SHP77 (cell line): ENCODE measurements around the gene ETV5.

Experiments
- DNase-seq, 2 experiments: peaks; one replicate each; lab custom pipeline; 2025; lab: John Stamatoyannopoulos, UW

ETV5 gene

DNA sequence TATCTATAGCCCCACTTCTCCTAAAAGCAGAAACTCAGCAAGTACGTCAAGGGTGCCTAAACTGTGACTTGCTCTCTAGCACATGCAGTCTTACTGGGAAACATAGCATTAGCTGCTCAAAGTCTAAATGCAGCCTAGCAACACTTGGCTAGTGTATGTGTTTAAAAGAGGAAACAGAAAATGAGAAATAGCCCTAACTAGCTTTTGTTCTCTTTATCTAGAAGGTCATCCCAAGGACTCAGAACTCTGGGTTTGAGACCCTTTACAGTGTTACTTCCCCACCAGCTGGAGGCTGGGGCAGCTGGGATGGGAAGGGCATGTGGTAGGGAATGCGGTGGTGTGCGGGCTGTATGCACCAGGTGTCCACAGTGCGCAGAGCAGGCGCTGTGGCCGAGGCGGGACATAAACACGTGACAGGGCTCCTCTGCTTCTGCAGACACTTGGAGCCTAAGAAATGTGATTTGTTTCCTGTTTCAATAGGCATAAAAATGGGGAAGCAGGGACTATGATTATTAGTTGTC lies 13.3 kb downstream of the ETV5 start:
- DNase-seq: no peak

DNA sequence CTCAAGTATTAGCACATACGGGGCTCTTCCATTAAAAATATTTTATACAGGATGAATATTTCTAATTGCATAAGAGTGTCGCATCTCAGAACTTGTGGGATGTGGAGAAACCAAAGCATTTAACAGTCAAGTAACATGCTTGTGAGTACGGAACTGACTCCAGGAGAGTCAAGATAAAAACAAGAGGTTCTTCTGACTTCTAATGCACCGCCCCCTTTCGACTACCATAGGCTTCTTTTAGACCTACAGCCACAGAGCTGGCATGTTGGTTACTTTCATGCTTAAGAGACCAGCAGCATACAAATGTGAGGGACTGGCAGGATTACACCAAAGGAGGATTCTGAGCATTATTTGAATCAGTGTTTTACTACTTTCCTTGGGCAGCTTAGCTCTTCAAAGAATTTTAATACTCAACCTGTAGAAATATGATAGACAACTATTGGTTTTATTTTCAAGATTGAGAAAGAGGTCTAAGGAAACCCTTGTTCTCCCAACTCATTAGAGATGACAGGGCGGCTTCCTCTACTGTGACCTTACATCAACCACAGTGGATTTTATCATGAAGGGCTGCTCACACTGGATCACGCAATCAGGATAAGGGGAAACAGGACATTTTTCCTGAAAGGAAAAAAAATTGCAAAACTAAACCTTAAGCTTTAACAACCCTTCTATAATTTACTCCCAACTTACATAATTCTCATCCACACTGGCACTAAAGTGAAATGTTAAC lies 14.0 kb downstream of the ETV5 start:
- no peak for DNase-seq

DNA sequence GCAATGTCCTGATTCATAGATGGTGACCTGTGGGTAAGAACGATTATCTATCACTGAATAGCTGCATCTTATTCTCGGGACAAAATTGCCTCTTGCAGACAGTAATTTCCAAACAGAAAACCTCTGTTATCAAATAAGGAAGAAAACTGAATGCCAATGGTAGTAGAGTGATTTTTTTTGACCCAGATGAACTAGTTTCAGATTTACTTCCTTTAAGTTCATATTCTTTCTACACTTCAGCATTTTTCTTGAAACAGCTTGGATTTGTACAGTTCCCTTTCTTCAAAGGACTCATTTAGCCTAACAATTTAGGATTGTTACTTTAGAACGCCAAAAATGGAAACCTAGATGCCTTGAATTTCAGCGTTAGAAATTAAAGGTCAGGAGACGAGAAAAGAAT lies 14.6 kb downstream of the ETV5 start:
- no peak for DNase-seq

DNA sequence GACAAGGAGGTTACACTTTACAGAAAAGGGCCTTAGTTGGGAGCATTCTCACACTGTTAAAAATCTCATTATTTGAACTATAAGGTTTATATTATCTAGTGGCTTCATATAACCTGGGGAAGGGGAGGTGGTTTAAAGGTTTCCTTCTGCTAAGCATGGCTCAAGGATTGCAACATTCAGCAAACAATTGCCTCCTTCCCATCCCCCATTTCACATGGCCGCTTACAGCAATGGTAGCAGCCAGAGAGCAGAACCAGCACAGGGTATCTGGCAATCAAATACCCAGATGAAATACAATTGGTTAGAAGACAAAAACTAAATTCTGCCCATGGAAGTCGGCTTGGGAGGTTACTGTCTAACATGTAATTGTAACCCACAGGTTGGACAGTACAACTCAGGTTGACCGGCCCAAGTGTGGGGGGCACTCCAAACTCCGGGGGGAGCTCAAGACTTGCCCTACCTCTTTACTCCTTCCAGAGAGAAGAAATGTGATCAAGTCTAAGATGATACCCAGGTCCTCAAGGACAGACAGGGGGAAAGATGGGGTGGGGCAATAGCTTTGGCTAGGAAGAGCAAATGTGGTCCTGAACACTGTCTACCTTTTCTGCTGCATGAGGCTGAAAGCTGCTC lies 15.5 kb downstream of the ETV5 start:
- no peak for DNase-seq

DNA sequence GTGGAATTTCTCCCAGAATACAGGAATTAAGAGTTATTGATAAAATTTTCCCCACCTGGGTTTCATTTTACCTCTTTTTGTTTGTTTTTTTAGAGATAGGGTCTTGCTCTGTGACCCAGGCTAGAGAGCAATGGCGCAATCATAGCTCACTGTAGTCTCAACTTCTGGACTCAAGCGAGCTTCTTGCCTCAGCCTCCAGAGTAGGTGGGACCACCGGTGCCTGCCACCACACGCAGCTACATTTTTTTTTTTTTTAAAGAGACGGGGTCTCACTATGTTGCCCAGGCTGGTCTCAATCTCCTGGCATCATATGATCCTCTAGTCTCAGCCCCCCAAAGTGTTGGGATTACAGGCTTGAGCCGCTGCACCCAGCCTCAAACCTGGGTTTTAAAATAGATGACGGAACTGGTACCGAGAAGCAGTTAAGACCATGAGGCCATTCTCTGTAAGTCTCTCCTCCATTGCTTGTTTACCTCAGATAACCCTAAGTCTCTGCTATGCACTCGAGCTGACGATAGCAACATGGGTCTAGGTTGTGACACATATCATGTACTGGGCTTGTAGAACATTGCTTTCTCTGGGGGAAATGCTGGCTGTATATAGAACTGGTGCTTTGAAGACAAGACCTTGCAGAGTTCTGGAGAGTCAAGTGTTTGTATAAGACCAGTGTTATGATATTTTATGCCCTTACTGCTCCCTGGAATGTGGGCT lies 16.4 kb downstream of the ETV5 start:
- no peak for DNase-seq

DNA sequence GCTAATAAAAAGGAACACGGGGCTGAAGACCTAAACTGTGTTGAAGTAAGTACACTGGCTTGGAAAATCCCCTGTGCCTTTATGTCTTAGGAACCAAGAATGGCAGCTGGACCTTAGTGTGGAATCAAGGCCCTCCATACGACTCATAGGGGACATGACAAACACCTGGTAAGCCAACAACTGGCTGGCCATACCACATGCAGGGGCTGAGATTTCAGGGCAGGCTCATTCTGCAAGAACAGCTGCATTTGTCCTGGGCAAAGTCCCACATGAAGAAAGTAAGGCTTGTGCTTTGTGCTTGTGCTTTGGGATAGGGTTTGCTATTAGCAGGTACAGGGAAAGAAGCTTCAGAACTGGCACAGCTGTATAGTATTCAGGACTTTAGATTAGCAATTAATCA lies 18.0 kb downstream of the ETV5 start:
- no peak for DNase-seq

DNA sequence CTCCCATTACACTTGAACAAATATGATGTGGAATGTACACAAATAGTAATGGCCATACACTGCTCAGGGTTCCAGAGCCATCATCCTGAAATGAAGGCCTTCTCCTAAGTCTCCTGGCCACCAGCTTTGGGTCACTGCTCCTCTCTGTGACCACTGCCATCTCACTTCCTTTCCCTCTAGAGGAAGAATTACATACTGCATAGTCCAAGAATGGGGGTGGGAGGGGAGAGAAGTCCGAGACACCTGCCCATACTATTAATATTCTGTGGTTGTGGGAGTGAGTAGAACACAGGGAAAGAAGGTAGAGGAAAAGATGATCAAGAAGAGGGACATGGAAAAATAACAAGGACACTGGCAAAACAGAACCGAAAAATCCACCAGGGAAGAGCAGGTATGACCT lies 20.6 kb downstream of the ETV5 start:
- DNase-seq: no peak

DNA sequence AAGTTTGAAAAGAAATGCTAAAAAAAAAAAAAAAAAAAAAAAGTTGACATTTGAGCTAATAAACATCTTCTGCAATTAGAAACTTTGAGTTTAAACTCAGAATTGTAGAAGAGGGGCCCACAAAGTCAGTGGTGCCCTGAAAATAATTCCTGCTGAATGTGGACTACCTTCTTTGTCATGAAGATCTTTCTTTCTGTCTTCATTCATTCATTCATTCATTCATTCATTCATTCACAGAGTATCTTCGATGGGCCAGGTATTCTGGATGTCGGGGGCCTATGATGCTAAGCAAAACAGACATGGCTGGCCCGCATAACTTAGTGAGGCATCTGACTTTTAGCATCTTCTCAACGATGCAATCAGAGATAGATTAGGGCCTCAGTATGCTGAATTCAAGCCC lies 24.6 kb downstream of the ETV5 start:
- no peak for DNase-seq

DNA sequence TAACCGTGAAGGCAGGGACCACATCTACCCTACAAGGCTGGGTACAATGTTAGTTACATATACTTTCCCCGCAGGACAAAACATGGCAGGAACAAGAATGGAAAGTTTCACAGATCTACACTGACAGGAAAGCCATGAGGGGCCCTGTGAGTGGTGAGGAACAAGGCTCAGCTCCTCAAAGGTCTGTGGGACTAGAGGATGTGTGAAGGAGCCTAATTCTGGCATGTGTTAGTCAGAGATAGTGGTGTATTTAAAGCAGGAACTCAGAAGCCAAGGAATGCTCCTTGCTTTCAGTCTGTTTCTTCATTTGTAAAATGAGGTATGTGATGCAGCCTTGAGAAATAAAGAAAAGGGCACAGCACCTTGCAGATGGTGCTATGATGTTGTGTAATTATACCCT lies 25.1 kb downstream of the ETV5 start:
- no peak for DNase-seq

DNA sequence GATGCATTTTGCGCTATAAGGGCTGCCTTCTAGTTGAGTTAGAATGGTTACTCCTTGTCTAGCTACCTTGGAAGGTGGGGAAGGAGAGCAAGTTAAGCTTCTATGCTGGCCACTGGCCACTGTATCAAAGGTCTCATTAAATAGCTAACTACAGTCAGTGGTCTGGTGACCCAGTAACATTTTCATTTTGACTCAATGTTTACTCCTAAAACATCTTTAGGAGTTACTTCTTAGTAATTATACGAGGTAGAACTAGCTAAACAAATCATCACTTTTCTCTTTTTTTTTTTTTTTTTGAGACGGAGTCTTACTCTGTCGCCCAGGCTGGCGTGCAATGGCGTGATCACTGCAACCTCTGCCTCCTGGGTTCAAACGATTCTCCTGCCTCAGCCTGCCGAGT lies 26.7 kb downstream of the ETV5 start:
- no peak for DNase-seq

DNA sequence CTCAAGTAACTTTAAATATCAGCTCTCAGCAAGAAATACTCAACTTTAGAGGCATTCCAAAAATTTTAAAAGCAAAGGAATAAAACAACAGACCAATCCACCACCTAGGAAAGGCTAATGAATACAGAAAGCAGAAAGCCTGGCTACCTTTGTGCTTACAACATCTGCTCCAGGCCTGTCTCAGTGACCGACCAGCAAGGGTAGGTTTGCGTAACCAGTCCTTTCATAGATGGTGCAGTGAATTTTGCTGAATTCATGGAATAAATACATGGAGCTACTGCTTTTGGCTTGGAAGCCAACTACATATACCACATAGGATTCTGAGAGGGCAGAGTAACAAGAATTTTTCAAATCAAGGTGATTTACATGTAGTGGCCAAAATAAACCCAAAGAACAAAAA lies 27.2 kb downstream of the ETV5 start:
- no peak for DNase-seq

DNA sequence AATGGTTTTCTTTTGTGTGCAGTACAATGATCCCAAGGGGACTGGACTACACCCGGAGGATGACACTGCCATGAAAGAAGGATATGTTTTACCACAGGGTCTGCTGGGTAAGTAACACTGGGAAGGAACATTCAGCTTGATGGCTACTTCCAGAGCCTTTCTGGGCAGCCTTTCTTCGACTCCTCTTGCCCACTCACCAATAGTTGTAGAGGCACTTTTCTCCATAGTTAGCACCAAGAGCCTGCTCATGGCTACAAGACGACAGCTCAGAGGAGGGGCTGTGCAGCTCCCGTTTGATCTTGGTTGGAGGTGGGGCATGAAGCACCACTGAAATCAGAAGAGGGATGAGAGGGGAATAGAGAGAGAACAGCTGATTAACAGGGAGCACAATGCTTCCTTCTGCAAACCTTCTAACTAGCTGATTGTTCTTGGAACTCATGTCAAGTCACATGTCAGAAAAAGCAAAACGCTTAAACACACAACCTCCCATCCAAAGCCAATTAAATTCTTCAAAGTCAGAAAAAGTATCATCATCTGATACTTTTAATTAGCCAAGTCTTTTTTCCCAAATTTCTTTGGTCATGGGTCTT lies 27.9 kb downstream of the ETV5 start:
- DNase-seq: no peak

DNA sequence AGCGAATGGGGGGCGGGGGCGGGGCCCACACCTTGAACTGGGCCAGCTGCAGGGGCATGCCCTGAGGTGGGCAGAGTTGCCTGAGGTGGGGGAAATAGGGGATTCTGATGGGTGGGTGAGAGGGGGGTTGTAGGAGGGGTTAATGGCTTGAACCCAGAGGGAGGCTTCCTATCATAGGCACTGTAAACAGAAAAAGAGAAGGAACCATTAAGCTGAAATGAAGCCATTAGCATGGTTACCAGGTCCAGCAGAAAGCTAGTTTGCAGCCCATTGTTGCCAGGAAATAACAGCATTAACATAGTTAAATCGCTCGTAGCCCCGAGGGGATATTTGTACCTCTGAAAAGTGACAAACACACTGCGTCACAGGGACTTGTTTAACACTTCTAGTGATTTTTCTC lies 29.0 kb downstream of the ETV5 start:
- no peak for DNase-seq

DNA sequence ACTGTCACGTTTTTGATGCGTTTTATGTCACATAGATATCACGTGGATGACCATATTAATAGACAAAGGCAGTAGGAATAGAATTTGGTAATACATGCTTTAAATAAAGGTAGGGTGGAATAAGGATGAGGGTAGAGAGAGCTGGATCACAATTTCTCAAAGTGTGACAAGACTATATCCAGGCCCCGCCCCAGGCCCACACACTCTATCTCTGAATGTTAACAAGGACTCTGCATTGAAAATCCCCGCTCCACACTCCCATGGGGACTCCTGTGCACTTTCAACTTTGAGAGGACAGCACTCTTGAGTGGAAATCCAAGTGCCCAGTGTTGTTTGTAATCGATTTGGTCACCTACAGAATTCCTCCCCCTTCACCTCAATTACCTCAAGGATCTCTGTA lies 31.4 kb downstream of the ETV5 start:
- no peak for DNase-seq

DNA sequence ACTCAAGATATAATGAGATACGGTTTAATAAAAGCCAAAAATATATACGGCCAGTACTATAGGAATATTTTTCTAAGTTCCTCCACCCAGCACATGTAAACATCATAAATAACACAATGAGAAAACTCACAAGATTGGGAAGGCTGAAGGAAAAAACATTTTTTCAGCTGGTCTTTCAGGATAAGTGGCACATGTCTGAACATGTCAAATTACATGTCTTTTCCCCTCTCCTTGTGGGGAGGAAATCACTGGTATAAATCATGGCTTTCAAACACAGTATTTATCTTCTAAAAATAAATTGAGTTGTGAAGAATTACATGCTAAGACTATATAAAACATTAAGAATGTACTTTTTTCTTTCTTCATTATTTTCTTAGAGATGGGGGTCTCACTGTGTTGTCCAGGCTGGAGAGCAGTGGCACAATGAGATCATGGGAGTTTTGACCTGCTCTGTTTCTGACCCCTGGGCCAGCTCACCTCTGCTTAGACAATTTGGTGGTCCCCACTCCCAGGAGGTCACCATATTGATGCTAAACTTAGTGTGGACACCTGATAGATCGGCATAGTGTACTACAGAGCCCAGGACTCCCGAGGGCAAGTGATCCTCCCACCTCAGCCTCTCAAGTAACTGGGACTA lies 32.8 kb downstream of the ETV5 start:
- DNase-seq: no peak

DNA sequence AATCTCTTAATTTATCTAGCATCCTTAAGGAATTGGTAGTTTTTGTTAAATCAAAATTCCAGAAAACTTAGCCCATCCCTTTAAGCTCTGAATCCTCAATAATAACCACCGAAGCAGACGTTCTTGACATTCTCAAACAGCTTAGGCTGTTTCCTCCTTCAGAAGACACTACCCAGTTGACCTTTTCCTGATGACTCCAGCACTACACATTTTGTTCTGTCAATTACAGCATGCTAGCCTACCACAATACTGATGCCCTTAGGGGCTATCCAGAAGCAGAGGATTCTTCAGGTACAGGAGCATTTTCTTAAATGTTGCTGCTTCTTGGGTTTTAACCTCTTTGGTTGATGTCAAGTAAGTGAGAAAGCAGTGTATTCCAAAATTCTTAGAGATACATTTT lies 33.4 kb downstream of the ETV5 start:
- no peak for DNase-seq

DNA sequence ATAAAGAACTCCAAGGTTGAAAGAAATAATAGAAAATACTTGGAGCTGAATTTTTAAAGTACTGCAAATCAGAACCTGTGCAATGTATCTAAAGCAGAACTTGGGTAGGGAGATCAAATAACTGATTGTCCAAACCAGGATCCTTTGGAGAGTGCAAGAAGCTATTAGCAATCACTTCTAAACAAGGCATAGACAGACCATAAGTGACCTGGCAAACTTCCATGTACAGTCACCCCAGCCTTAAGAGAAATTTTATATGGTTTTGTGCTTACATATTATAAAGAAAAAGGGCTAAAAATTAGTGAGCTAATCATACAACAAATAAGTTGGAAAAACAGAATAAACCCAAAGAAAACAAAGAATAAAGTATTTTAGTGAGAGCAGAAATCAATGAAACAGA lies 35.2 kb downstream of the ETV5 start:
- DNase-seq: no peak

DNA sequence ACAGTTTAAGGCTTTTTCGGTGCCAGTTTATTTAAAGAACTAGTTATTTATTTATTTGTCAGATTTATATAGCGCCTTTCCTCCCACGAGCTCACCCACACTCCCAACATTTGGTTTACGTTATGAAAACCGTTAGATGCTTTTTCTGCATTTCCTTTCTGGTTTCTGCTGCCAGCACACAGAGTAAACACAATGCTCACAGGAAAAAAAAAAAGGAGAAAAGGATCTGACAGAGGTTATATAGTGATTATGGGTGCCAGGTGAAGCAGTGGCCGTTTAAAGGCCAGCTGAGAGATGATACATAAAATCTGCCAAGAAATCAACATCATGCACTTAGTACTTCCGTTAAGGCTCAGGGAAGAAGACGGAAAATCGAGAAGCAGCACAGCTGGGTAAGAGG lies 37.9 kb downstream of the ETV5 start:
- no peak for DNase-seq

DNA sequence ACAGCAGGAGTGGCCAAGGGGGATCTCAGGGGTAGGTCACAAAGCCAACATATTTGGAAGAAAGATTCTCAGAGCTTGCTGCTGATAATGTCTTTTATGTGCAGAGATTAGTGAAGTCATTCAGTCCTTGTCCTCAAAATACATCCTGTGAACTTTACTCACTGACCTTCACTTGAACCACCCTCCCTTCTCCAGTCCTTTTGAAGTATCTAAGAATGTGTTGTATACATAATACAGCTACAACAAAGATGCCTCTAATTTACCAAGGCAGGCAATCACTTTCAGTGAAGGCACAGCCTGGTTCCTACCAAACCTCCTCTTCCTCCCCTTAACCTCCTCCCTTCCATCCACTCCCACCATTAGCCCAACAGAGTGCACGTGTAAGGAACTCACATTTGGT lies 38.3 kb downstream of the ETV5 start:
- no peak for DNase-seq

DNA sequence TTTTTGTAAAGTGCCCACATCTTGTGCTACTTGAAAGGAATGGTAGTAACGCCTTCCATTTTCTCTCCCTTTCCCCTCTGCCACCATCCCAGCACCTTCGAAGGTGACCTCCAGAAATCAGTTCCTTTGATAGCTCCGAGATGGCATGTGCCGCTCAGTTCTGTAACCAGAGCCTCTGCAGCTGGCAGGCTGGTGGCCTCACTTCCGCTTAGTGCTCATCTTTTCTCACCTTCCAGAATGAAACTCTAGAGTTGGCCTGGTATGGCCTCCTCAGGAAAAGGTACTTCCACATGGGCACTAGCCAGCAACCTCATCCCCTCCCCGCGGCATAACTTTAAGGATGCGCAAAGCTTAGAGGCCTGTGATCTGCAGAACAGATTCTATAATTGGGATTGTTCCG lies 38.8 kb downstream of the ETV5 start:
- no peak for DNase-seq

DNA sequence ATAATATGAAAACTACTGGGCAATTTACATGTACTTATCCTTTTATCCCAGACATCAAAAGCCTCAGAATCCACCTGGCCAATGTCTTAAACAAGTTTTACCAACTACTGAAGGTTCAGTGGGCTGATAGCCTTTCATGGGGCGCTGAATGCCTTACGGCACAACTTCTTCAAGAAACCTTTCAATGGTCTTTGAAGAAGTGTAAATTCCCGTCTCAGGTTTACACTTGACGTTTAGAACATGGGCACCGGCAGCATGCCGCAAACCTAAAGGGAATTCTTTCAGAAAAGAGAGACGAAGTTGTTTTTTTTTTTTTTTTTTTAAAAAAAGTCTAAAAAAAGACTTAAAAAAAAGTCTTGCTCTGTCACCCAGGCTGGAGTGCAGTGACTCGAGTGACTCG lies 39.7 kb downstream of the ETV5 start:
- no peak for DNase-seq

DNA sequence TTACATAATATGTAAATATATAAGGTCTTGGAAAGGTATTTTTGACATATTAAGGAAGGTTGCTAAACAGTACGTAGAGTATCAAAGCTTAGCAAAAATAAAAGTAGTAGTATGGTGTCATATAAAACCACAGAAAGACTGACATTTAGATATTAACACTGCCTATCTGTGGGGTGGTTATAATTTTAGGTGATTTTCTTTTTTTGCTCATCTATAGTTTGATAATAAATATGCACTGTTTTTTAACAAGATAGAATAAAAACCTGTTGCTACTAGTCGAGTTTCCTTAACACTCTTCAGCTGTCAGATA lies 40.7 kb downstream of the ETV5 start:
- no peak for DNase-seq
